ENCODE measurements around the gene PIP4K2A. TPM values are rescaled to one million over a fixed set of nuclear protein-coding genes. Genes with fewer than 3 reads are reported as not detected.

The PIP4K2A gene
- total RNA-seq, 1 donor from 2014 or later = 37.6 TPM

DNA sequence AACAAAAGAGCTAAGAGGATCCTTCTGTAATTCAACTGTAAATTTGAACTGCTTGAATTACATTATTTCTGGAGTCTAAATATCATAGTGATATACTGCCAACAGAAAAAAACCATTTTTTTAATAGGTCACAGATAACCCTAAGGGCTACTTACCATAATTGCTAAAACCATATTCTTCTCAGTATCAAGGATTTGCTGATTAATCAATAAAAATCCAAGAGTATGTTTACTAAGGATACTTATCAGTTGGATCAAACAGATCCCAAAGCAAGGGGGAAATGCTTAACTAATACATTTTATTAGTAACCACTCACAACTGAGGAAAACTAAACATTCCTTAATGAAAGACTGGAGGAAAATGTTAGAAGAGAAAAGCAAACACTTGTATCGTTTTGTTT lies 166.0 kb downstream of the PIP4K2A start:
- Mint-ChIP-seq H3K27ac (no peak overlapping the region), H3K36me3 (peaks cover 20% of the 10 kb centered on the region), H3K27me3 (ENCODE audit: low read depth) (no peaks in the 10 kb centered on the region), H3K4me1 (peaks cover 33% of the 10 kb centered on the region), H3K4me3 (no peak overlapping the region), H3K9me3 (no peaks in the 10 kb centered on the region)
- DNase-seq (ENCODE audit: low spot score in 2 of 2, unreplicated experiment in 2 of 2) = no peak
- no peak for TF ChIP-seq CTCF (IDR thresholded peaks at IDR 0.05; ENCODE audit: unreplicated experiment)

- H3K4me3 Mint-ChIP-seq = no peak overlapping the region
- no peak for TF ChIP-seq CTCF (IDR thresholded peaks at IDR 0.05; ENCODE audit: unreplicated experiment)
- DNase-seq (ENCODE audit: low spot score in 2 of 2, unreplicated experiment in 2 of 2) = no peak
- H3K4me1 Mint-ChIP-seq = peaks cover 7% of the 10 kb centered on the region
- H3K9me3 Mint-ChIP-seq = no peaks in the 10 kb centered on the region
- peaks cover 23% of the 10 kb centered on the region for H3K36me3 Mint-ChIP-seq
- H3K27me3 Mint-ChIP-seq (ENCODE audit: low read depth) = no peaks in the 10 kb centered on the region
- H3K27ac Mint-ChIP-seq = no peak overlapping the region
Observed at GRCh38 chr10:22545643-22546042, 168.7 kb downstream of the PIP4K2A start.

- H3K27ac Mint-ChIP-seq = no peak overlapping the region
Observed at GRCh38 chr10:22544325-22545068, 169.9 kb downstream of the PIP4K2A start.

GRCh38 chr10:22542773-22543172 lies 171.6 kb downstream of the PIP4K2A start:
- Mint-ChIP-seq H3K36me3 (peaks cover 37% of the 10 kb centered on the region), H3K4me3 (no peak overlapping the region), H3K9me3 (no peaks in the 10 kb centered on the region), H3K27ac (no peak overlapping the region), H3K4me1 (no peaks in the 10 kb centered on the region), H3K27me3 (ENCODE audit: low read depth) (no peaks in the 10 kb centered on the region)
- DNase-seq (ENCODE audit: low spot score in 2 of 2, unreplicated experiment in 2 of 2) = no peak
- TF ChIP-seq CTCF (IDR thresholded peaks at IDR 0.05; ENCODE audit: unreplicated experiment) = no peak

More at GRCh38 chr10:22544325-22545068, 169.9 kb downstream of the PIP4K2A start:
- TF ChIP-seq CTCF (IDR thresholded peaks at IDR 0.05; ENCODE audit: unreplicated experiment) = no peak
- DNase-seq (ENCODE audit: low spot score in 2 of 2, unreplicated experiment in 2 of 2) = no peak
- Mint-ChIP-seq H3K4me1 (no peaks in the 10 kb centered on the region), H3K4me3 (no peak overlapping the region), H3K36me3 (peaks cover 29% of the 10 kb centered on the region), H3K9me3 (no peaks in the 10 kb centered on the region), H3K27me3 (ENCODE audit: low read depth) (no peaks in the 10 kb centered on the region)

- Mint-ChIP-seq H3K4me3 (no peak overlapping the region), H3K4me1 (no peaks in the 10 kb centered on the region), H3K27me3 (ENCODE audit: low read depth) (no peaks in the 10 kb centered on the region), H3K27ac (no peak overlapping the region), H3K36me3 (peaks cover 39% of the 10 kb centered on the region), H3K9me3 (no peaks in the 10 kb centered on the region)
- no peak for DNase-seq (ENCODE audit: low spot score in 2 of 2, unreplicated experiment in 2 of 2)
- TF ChIP-seq CTCF (IDR thresholded peaks at IDR 0.05; ENCODE audit: unreplicated experiment) = no peak
Observed at GRCh38 chr10:22541900-22542299, 172.5 kb downstream of the PIP4K2A start.
